Stomach (tissue), 9 donors: ENCODE results near the gene STK38L. TPM values are rescaled to one million over a fixed set of nuclear protein-coding genes. Genes with fewer than 3 reads are reported as not detected.

Experiments used
- DNase-seq, 2 donors: peaks; one replicate each; pipeline versions ENCODE4 v3.0.0 to v3.0.0-alpha.2; 2013 to 2019
- H3K27ac ChIP-seq, 5 donors: fragments of 200-600 bp in 4 of 5; sonication (generic) in 4 of 5; one replicate each; pipeline ENCODE4 v1.5.1; 2013 to 2019; ENCODE audit warnings: mild to moderate bottlenecking in 1 of 5, moderate library complexity in 1 of 5
- H3K27me3 ChIP-seq, 3 donors: fragments of 200-600 bp; sonication (generic); one replicate each; pipeline ENCODE4 v1.5.1; 2017 to 2019; ENCODE audit warnings: mixed run types in 1 of 3
- H3K36me3 ChIP-seq, 4 donors: fragments of 200-600 bp; sonication (generic); 1 replicate in 3 of 4; 2 replicates in 1 of 4; pipeline ENCODE4 v1.5.1; 2016 to 2019
- H3K4me1 ChIP-seq, 4 donors: fragments of 200-600 bp; sonication (generic); one replicate each; pipeline ENCODE4 v1.5.1; 2016 to 2019
- H3K4me3 ChIP-seq, 4 donors: fragments of 200-600 bp; sonication (generic) in 3 of 4; one replicate each; pipeline ENCODE4 v1.5.1; 2016 to 2019; ENCODE audit warnings: mild to moderate bottlenecking in 1 of 4
- H3K9me3 ChIP-seq, 4 donors: fragments of 200-600 bp; sonication (generic); one replicate each; pipeline ENCODE4 v1.5.1; 2016 to 2019
- CTCF ChIP-seq, 7 experiments: fragments of 450-650 bp in 4 of 7; fragments of 200-600 bp in 3 of 7; sonication (generic) in 3 of 7; IDR thresholded peaks; one replicate each; pipeline ENCODE4 v1.5.1; 2016 to 2019; ENCODE audit warnings: antibody characterized with exemption in 7 of 7, control low read depth in 2 of 7, mild to moderate bottlenecking in 1 of 7
- EP300 ChIP-seq: sonication (generic); formaldehyde crosslinking; IDR thresholded peaks from one replicate; pipeline ENCODE4 v1.6.1; 2017; ENCODE audit warnings: antibody characterized with exemption
- POLR2A ChIP-seq, 4 donors: fragments of 450-650 bp; IDR thresholded peaks; one replicate each; pipeline ENCODE4 v1.6.1; 2016; ENCODE audit warnings: antibody characterized with exemption in 4 of 4, control low read depth in 2 of 4, mild to moderate bottlenecking in 1 of 4, moderate library complexity in 1 of 4
- POLR2AphosphoS5 ChIP-seq, 3 donors: sonication (generic); formaldehyde crosslinking; IDR thresholded peaks; one replicate each; pipeline ENCODE4 v1.6.1; 2016; ENCODE audit warnings: antibody characterized with exemption in 3 of 3
- WGBS, 5 donors: extraction: QIAGEN DNeasy Blood & Tissue Kit in 3 of 5; methylation state at CpG; one replicate each; pipeline versions ENCODE4 v1.1.5 to v1.1.7; 2013 to 2018; 5-methylcytosine and 5-hydroxymethylcytosine counted together
- intact Hi-C: fragments of 100-400 bp; cut with DNase I; formaldehyde crosslinking; loops from one replicate; pipeline ENCODE4 v1.15.1; 2023; ENCODE audit warnings: low total_unique reads
- polyA plus RNA-seq, 3 donors: library from polyadenylated mRNA; stranded (reverse); fragments of 200-250 nt; gene quantifications; one replicate each; pipeline ENCODE4 v1.2.3, GENCODE V29; 2013
- total RNA-seq, 5 donors: library from RNA; depleted of rRNA; stranded (reverse); fragments of >200 nt; gene quantifications; one replicate each; pipeline versions ENCODE4 v1.1.0 to v1.2.3, GENCODE V29; 2014 to 2016
- donor health status: healthy with polysubstance abuse.
- donor health status: Bipolar disorder and iron deficiency.
- donor health status: healthy.

STK38L gene
- total and polyA plus RNA-seq, 8 donors: 8.5 to 118 (median 26.5) TPM

- TF ChIP-seq EP300 (no peak), POLR2AphosphoS5 (IDR thresholded peaks at IDR 0.05) (no peak), POLR2A (IDR thresholded peaks at IDR 0.05) (no peak), CTCF (IDR thresholded peaks at IDR 0.05) (no peak)
- Histone ChIP-seq H3K4me1 (peaks cover 0 to 6% (median 0%) of the 10 kb centered on the region in 4 donors), H3K4me3 (no peak overlapping the region), H3K36me3 (no peaks in the 10 kb centered on the region), H3K27me3 (no peaks in the 10 kb centered on the region), H3K27ac (no peak overlapping the region), H3K9me3 (no peaks in the 10 kb centered on the region)
- DNase-seq: no peak
- intact Hi-C loops: no loop called here
- 32 to 51% (median 41%) methylated on average over 3 of the region's 3 CpGs for WGBS, 5 donors
Measured at GRCh38 chr12:27359578-27360340, 115.7 kb downstream of the STK38L start.

- Histone ChIP-seq H3K27ac (no peak overlapping the region), H3K4me3 (no peak overlapping the region), H3K9me3 (no peaks in the 10 kb centered on the region), H3K4me1 (peaks cover 0 to 6% (median 2%) of the 10 kb centered on the region in 4 donors), H3K27me3 (no peaks in the 10 kb centered on the region), H3K36me3 (no peaks in the 10 kb centered on the region)
- DNase-seq: no peak
- intact Hi-C loops: no loop called here
- TF ChIP-seq CTCF (IDR thresholded peaks at IDR 0.05) (no peak), POLR2A (IDR thresholded peaks at IDR 0.05) (no peak), POLR2AphosphoS5 (IDR thresholded peaks at IDR 0.05) (no peak), EP300 (no peak)
- 91 to 95% (median 94%) methylated on average over 2 of the region's 2 CpGs for WGBS, 5 donors
Measured at GRCh38 chr12:27361372-27361771, 117.3 kb downstream of the STK38L start.

GRCh38 chr12:27366621-27367020 is 122.5 kb downstream of the STK38L start:
- 39 to 72% (median 53%) methylated on average over 3 of the region's 3 CpGs for WGBS, 5 donors
- DNase-seq: no peak
- Histone ChIP-seq H3K4me3 (no peak overlapping the region), H3K4me1 (peaks cover 0 to 23% (median 0%) of the 10 kb centered on the region in 4 donors), H3K9me3 (no peaks in the 10 kb centered on the region), H3K27me3 (no peaks in the 10 kb centered on the region), H3K27ac (no peak overlapping the region), H3K36me3 (peaks cover 0 to 20% (median 10%) of the 10 kb centered on the region in 4 donors)
- intact Hi-C loops: no loop called here
- TF ChIP-seq POLR2AphosphoS5 (IDR thresholded peaks at IDR 0.05) (no peak), EP300 (no peak), POLR2A (IDR thresholded peaks at IDR 0.05) (no peak), CTCF (IDR thresholded peaks at IDR 0.05) (no peak)

GRCh38 chr12:27367078-27367477 is 123.0 kb downstream of the STK38L start:
- WGBS, 5 donors: 30 to 67% (median 60%) methylated on average over 6 of the region's 6 CpGs

More at GRCh38 chr12:27367078-27367477, 123.0 kb downstream of the STK38L start:
- Histone ChIP-seq H3K36me3 (peaks cover 0 to 23% (median 10%) of the 10 kb centered on the region in 4 donors), H3K4me1 (peaks cover 0 to 23% (median 0%) of the 10 kb centered on the region in 4 donors), H3K27ac (no peak overlapping the region), H3K9me3 (no peaks in the 10 kb centered on the region), H3K4me3 (no peak overlapping the region), H3K27me3 (no peaks in the 10 kb centered on the region)
- DNase-seq: no peak
- TF ChIP-seq EP300 (no peak), POLR2A (IDR thresholded peaks at IDR 0.05) (no peak), CTCF (IDR thresholded peaks at IDR 0.05) (no peak), POLR2AphosphoS5 (IDR thresholded peaks at IDR 0.05) (no peak)
- intact Hi-C loops: no loop called here

Other genes with a start within 250 kb of the STK38L start
- gene TM7SF3, start 229.9 kb upstream of the STK38L start, total RNA-seq: 100 to 1,000 TPM in 4 of 5 donors, 10 to 100 TPM in 1; 49.4 to 148 (median 107) TPM
- gene TM7SF3, start 229.9 kb upstream of the STK38L start, polyA plus RNA-seq: 10 to 100 TPM; 13.5 to 24.2 (median 22.9) TPM
- 10 to 100 TPM in 4 of 5 donors, 1 to 10 TPM in 1; 2.9 to 99.1 (median 41.1) TPM for gene MED21, start 221.7 kb upstream of the STK38L start, total RNA-seq
- 10 to 100 TPM; 27.7 to 41.9 (median 29.9) TPM for gene MED21, start 221.7 kb upstream of the STK38L start, polyA plus RNA-seq
- gene C12orf71, start 161.7 kb upstream of the STK38L start, total RNA-seq: not detected
- not detected for gene C12orf71, start 161.7 kb upstream of the STK38L start, polyA plus RNA-seq
- gene BMAL2, start 88.5 kb downstream of the STK38L start, total RNA-seq: 10 to 100 TPM in 2 of 5 donors, 1 to 10 TPM in 3; 3.8 to 23.7 (median 8.9) TPM
- 10 to 100 TPM in 2 of 3 donors, 1 to 10 TPM in 1; 6.7 to 34.4 (median 12.3) TPM for gene BMAL2, start 88.5 kb downstream of the STK38L start, polyA plus RNA-seq
- 1 to 10 TPM in 1 of 5 donors, not detected in 4; 2.5 TPM for gene SMCO2, start 202.4 kb downstream of the STK38L start, total RNA-seq
- 1 to 10 TPM in 1 of 3 donors, not detected in 2; 1.2 TPM for gene SMCO2, start 202.4 kb downstream of the STK38L start, polyA plus RNA-seq